Right atrium auricular region (tissue), 2 donors: Measurements from ENCODE around the gene C16orf95. TPM values are rescaled to one million over a fixed set of nuclear protein-coding genes. Genes with fewer than 3 reads are reported as not detected.
"Not testable (repeated sequence)": the region's sequence is repeated elsewhere in the genome, so short reads cannot be mapped to it uniquely, and the experiment has no call there.

Experiments used
- DNase-seq: peaks from one replicate; pipeline ENCODE4 v3.0.0-alpha.2; 2019; ENCODE audit warnings: low spot score
- H3K27ac ChIP-seq, 2 donors: fragments of 200-600 bp; sonication (generic); 1 replicate in 1 of 2; 2 replicates in 1 of 2; pipeline ENCODE4 v1.5.1; 2016 to 2019
- H3K27me3 ChIP-seq, 2 donors: fragments of 200-600 bp; sonication (generic); one replicate each; pipeline versions ENCODE4 v1.5.1 to v1.6.0; 2017 to 2019
- H3K36me3 ChIP-seq: fragments of 200-600 bp; sonication (generic); one replicate; pipeline ENCODE4 v1.5.1; 2016
- H3K4me1 ChIP-seq, 2 donors: fragments of 200-600 bp; sonication (generic); one replicate each; pipeline versions ENCODE4 v1.5.1 to v1.6.0; 2017 to 2019
- H3K4me3 ChIP-seq, 2 donors: fragments of 200-600 bp; sonication (generic); 1 replicate in 1 of 2; 2 replicates in 1 of 2; pipeline ENCODE4 v1.5.1; 2017 to 2019; ENCODE audit warnings: mild to moderate bottlenecking in 1 of 2, moderate library complexity in 1 of 2
- H3K9me3 ChIP-seq, 2 donors: fragments of 200-600 bp; sonication (generic); one replicate each; pipeline ENCODE4 v1.5.1; 2019
- CTCF ChIP-seq, 2 donors: fragments of 200-600 bp; sonication (generic); IDR thresholded peaks; one replicate each; pipeline ENCODE4 v1.5.1; 2019; ENCODE audit warnings: antibody characterized with exemption in 2 of 2
- total RNA-seq, 2 donors: library from RNA; depleted of rRNA; stranded (reverse); fragments of >200 nt; gene quantifications; one replicate each; pipeline ENCODE4 v1.1.0, GENCODE V29; 2016

Gene C16orf95
- 1 to 10 TPM in 1 of 2 donors, under 1 TPM in 1; 0.59 to 2.4 TPM for total RNA-seq

- DNase-seq = peak; percentile 98
- H3K9me3 ChIP-seq = no peaks in the 10 kb centered on the region
- H3K27me3 ChIP-seq = no peaks in the 10 kb centered on the region
- peaks cover 0 to 7% of the 10 kb centered on the region in 2 donors for H3K4me1 ChIP-seq
- peak within 1 kb of the TSS; percentile 64 to 94 for H3K4me3 ChIP-seq
- H3K27ac ChIP-seq = peak within 1 kb of the TSS; percentile 94 to 98
- TF ChIP-seq CTCF (IDR thresholded peaks at IDR 0.05) = peak; percentile 54 to 75
- no peaks in the 10 kb centered on the region for H3K36me3 ChIP-seq
Measured at GRCh38 chr16:87316923-87317749, at the start of gene C16orf95. Gene C16orf95 (minus strand): TSS chr16:87317392. CDS start chr16:87317242, 150 bp downstream.

- Histone ChIP-seq H3K27me3 (no peaks in the 10 kb centered on the region), H3K27ac (peak overlapping the region in 1 of 2 donors; percentile 64), H3K4me1 (peaks cover 0 to 87% of the 10 kb centered on the region in 2 donors), H3K9me3 (no peaks in the 10 kb centered on the region), H3K4me3 (no peak overlapping the region), H3K36me3 (peaks cover 7% of the 10 kb centered on the region)
- TF ChIP-seq CTCF (IDR thresholded peaks at IDR 0.05) = no peak
- no peak for DNase-seq
Measured at GRCh38 chr16:87366930-87367329, 49.7 kb upstream of the C16orf95 start.

GRCh38 chr16:87366288-87366687 lies 49.1 kb upstream of the C16orf95 start:
- no peak for TF ChIP-seq CTCF (IDR thresholded peaks at IDR 0.05)
- H3K4me3 ChIP-seq = no peak overlapping the region
- H3K27ac ChIP-seq = no peak overlapping the region
- H3K36me3 ChIP-seq = peaks cover 13% of the 10 kb centered on the region
- peaks cover 0 to 80% of the 10 kb centered on the region in 2 donors for H3K4me1 ChIP-seq
- H3K27me3 ChIP-seq = no peaks in the 10 kb centered on the region
- H3K9me3 ChIP-seq = no peaks in the 10 kb centered on the region
- DNase-seq = no peak

GRCh38 chr16:87365021-87365713 lies 48.0 kb upstream of the C16orf95 start:
- TF ChIP-seq CTCF (IDR thresholded peaks at IDR 0.05) = no peak
- peaks cover 0 to 77% of the 10 kb centered on the region in 2 donors for H3K4me1 ChIP-seq
- H3K36me3 ChIP-seq = peaks cover 21% of the 10 kb centered on the region
- H3K9me3 ChIP-seq = no peaks in the 10 kb centered on the region
- DNase-seq = no peak
- H3K4me3 ChIP-seq = no peak overlapping the region
- no peaks in the 10 kb centered on the region for H3K27me3 ChIP-seq
- peak overlapping the region; percentile 78 to 84 for H3K27ac ChIP-seq

- Histone ChIP-seq H3K27ac (peak overlapping the region; percentile 78 to 84), H3K9me3 (no peaks in the 10 kb centered on the region), H3K27me3 (no peaks in the 10 kb centered on the region), H3K4me1 (peaks cover 0 to 64% of the 10 kb centered on the region in 2 donors), H3K4me3 (peak overlapping the region in 1 of 2 donors; percentile 3), H3K36me3 (peaks cover 34% of the 10 kb centered on the region)
- no peak for TF ChIP-seq CTCF (IDR thresholded peaks at IDR 0.05)
- no peak for DNase-seq
Measured at GRCh38 chr16:87363771-87364455, 46.7 kb upstream of the C16orf95 start.

GRCh38 chr16:87362828-87363559 lies 45.8 kb upstream of the C16orf95 start:
- H3K4me1 ChIP-seq = peaks cover 0 to 55% of the 10 kb centered on the region in 2 donors
- H3K9me3 ChIP-seq, H3K4me3 ChIP-seq, DNase-seq, H3K27me3 ChIP-seq: not testable (repeated sequence)
- peaks cover 43% of the 10 kb centered on the region for H3K36me3 ChIP-seq
- H3K27ac ChIP-seq = peak overlapping the region; percentile 78 to 84
